Heart right ventricle (tissue), 16 donors: Measurements from ENCODE around the gene TMED7. TPM values are rescaled to one million over a fixed set of nuclear protein-coding genes. Genes with fewer than 3 reads are reported as not detected.
A peak's percentile ranks its signal among the peaks of the same experiment; 100 is the strongest.

Experiments used
- ATAC-seq, 8 donors: fragments of 200-7000 bp; cut with Tn5 transposase; one replicate each; pipeline ENCODE4 v1.9.1; 2020; ENCODE audit warnings: mild to moderate bottlenecking in 8 of 8, moderate library complexity in 8 of 8, moderate number of reproducible peaks in 1 of 8
- DNase-seq, 2 donors: peaks; one replicate each; pipeline ENCODE4 v3.0.0-alpha.2; 2020
- H3K27ac ChIP-seq, 10 donors: fragments of 200-600 bp; sonication (generic) in 2 of 10; one replicate each; pipeline versions ENCODE4 v1.5.0 to v1.8.0; 2020 to 2022; ENCODE audit warnings: mild to moderate bottlenecking in 3 of 10
- H3K27me3 ChIP-seq, 7 donors: fragments of 200-600 bp; one replicate each; pipeline ENCODE4 v1.8.0; 2021 to 2022; ENCODE audit warnings: mild to moderate bottlenecking in 2 of 7
- H3K36me3 ChIP-seq, 9 donors: fragments of 200-600 bp; sonication (generic) in 1 of 9; one replicate each; pipeline versions ENCODE4 v1.5.0 to v1.8.0; 2020 to 2022; ENCODE audit warnings: mild to moderate bottlenecking in 2 of 9
- H3K4me1 ChIP-seq, 9 donors: fragments of 200-600 bp; sonication (generic) in 1 of 9; one replicate each; pipeline versions ENCODE4 v1.5.0 to v1.8.0; 2020 to 2022; ENCODE audit warnings: mild to moderate bottlenecking in 4 of 9
- H3K4me3 ChIP-seq, 10 donors: fragments of 200-600 bp; sonication (generic) in 2 of 10; one replicate each; pipeline versions ENCODE4 v1.5.0 to v1.8.0; 2020 to 2022; ENCODE audit warnings: mild to moderate bottlenecking in 7 of 10, moderate library complexity in 2 of 10
- H3K9me3 ChIP-seq, 11 donors: fragments of 200-600 bp in 10 of 11; sonication (generic) in 2 of 11; one replicate each; pipeline versions ENCODE4 v1.5.0 to v1.8.0; 2013 to 2022; ENCODE audit warnings: mild to moderate bottlenecking in 2 of 11, control low read depth in 1 of 11, moderate library complexity in 1 of 11
- CTCF ChIP-seq, 9 donors: fragments of 200-600 bp; sonication (generic) in 2 of 9; IDR thresholded peaks; one replicate each; pipeline versions ENCODE4 v1.5.0 to v1.8.0; 2021 to 2022; ENCODE audit warnings: antibody characterized with exemption in 9 of 9, mild to moderate bottlenecking in 5 of 9, moderate library complexity in 1 of 9
- WGBS, 2 donors: extraction: QIAGEN DNeasy Blood & Tissue Kit; methylation state at CpG; one replicate each; pipeline ENCODE4 v1.1.7; 2013; ENCODE audit warnings: inconsistent platforms in 1 of 2; 5-methylcytosine and 5-hydroxymethylcytosine counted together
- intact Hi-C, 10 donors: fragments of 100-400 bp; cut with DNase I; formaldehyde crosslinking; loops; one replicate each; pipeline versions ENCODE4 v1.11.1 to v1.14.2; 2022
- polyA plus RNA-seq, 2 donors: library from polyadenylated mRNA; stranded (reverse); fragments of 200-250 nt; gene quantifications; one replicate each; pipeline ENCODE4 v1.2.3, GENCODE V29; 2013
- total RNA-seq, 10 donors: library from RNA; stranded (reverse); fragmentation: NEBNext Ultra II Directional in 3 of 10; extraction: Animal tissue kit (Norgen Biotek cat#: 25700) in 3 of 10; gene quantifications; one replicate each; pipeline versions ENCODE4 v1.2.1 to v1.2.4, GENCODE V29; 2021 to 2023
- donor health status: Arrhythmogenic right ventricular cardiomyopathy.
- donor health status: ischemic (EF 13 %, LVEDD 7.1; RV severe dilation, severe dysfunction).
- donor health status: healthy with polysubstance abuse.
- donor health status: DM: no; HTN: yes; CAD: no.
- donor health status: DM: no; HTN: no; CAD: no.
- donor health status: ischemic (EF 25% LVEDD 6.9; RV normal size, moderate dysfunction).
- donor health status: ischemic (EF 25% LVEDD 5.7; RV mildly dilated, moderate dysfunction).
- donor health status: healthy.
- donor health status: DM: yes; HTN: yes; CAD: no.
- donor health status: Ischemic cardiomyopathy.
- donor health status: ischemic (EF 35%, LVEDD 5.7; RV mildly dilated, moderate dysfunction).
- donor health status: nonischemic (EF 11% LVEDD 7.7; RV severe dilation, severe dysfunction).
- donor health status: DM: yes; HTN: yes; CAD: no.
- donor health status: PGD.
- donor health status: ischemic (EF 29% LVEDD 5.4; RV normal size, mild dysfunction).
- donor health status: nonischemic (EF 23%, LVEDD 6.1; RV moderate dilation, normal function).

TMED7 gene
- total and polyA plus RNA-seq, 12 donors = 15.8 to 100 (median 84.8) TPM

DNA sequence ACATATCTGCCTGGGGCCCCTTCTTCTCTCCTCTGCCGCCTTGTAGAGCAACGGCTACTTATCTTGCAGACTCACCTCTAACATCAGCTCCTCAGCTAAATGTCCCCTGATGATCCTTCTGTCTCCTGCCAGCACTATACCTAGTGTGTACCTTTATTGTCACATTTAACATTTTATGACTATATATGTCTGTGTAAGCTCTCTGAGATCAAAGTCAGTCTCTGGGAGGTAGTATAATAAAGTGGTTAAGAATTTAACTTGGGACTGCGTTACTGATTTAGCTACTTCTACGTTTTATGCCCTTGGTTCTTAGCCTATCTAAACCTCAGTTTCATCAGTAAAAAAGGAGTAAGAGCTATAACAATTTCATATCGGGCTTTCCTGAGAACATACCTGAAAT, 2.2 kb downstream of the TMED7 start:
- TF ChIP-seq CTCF (IDR thresholded peaks at IDR 0.05) = no peak
- H3K9me3 ChIP-seq = no peaks in the 10 kb centered on the region
- peaks cover 0 to 37% (median 12%) of the 10 kb centered on the region in 9 donors for H3K36me3 ChIP-seq
- DNase-seq (no peak), ATAC-seq (no peak)
- H3K27me3 ChIP-seq = no peaks in the 10 kb centered on the region
- H3K27ac ChIP-seq = peak overlapping the region in 4 of 10 donors; percentile 3 to 98 (median 10)
- peaks cover 0 to 51% (median 44%) of the 10 kb centered on the region in 9 donors for H3K4me1 ChIP-seq
- intact Hi-C loops = loop anchor here in 1 of 10 donors (10.0 kb wide), 1 partner anchor 79 kb away; the partner anchor contains the start of gene FEM1C
- peak overlapping the region in 6 of 10 donors; percentile 83 to 99 (median 94) for H3K4me3 ChIP-seq
- 33 to 35% methylated on average over 5 of the region's 5 CpGs for WGBS, 2 donors

GRCh38 chr5:115621365-115621900, 4.4 kb downstream of the TMED7 start:
- intact Hi-C loops = loop anchor here in 1 of 10 donors (10.0 kb wide), 1 partner anchor 77 kb away; the partner anchor contains the start of gene FEM1C

GRCh38 chr5:115616892-115617291, 8.9 kb downstream of the TMED7 start:
- H3K4me3 ChIP-seq = no peak overlapping the region
- H3K9me3 ChIP-seq = no peaks in the 10 kb centered on the region
- H3K27me3 ChIP-seq = no peaks in the 10 kb centered on the region
- peaks cover 0 to 96% (median 26%) of the 10 kb centered on the region in 9 donors for H3K36me3 ChIP-seq
- WGBS, 2 donors = 43 to 84% methylated on average over 1 of the region's 1 CpG
- no peak for ATAC-seq
- peaks cover 0 to 20% (median 8%) of the 10 kb centered on the region in 9 donors for H3K4me1 ChIP-seq
- no peak overlapping the region for H3K27ac ChIP-seq
- TF ChIP-seq CTCF (IDR thresholded peaks at IDR 0.05) = no peak
- DNase-seq = no peak
- intact Hi-C loops = no loop called here

More at GRCh38 chr5:115621365-115621900, 4.4 kb downstream of the TMED7 start:
- Histone ChIP-seq H3K4me1 (peaks cover 0 to 51% (median 41%) of the 10 kb centered on the region in 9 donors), H3K36me3 (peaks cover 0 to 59% (median 17%) of the 10 kb centered on the region in 9 donors), H3K27me3 (no peaks in the 10 kb centered on the region), H3K9me3 (no peaks in the 10 kb centered on the region), H3K27ac (no peak overlapping the region), H3K4me3 (no peak overlapping the region)
- ATAC-seq = no peak
- WGBS, 2 donors = 58 to 65% methylated on average over 4 of the region's 4 CpGs
- DNase-seq = no peak
- no peak for TF ChIP-seq CTCF (IDR thresholded peaks at IDR 0.05)

- Histone ChIP-seq H3K4me1 (peaks cover 0 to 15% (median 4%) of the 10 kb centered on the region in 9 donors), H3K27me3 (no peaks in the 10 kb centered on the region), H3K36me3 (peaks cover 0 to 98% (median 26%) of the 10 kb centered on the region in 9 donors), H3K27ac (no peak overlapping the region), H3K9me3 (no peaks in the 10 kb centered on the region), H3K4me3 (no peak overlapping the region)
- no peak for TF ChIP-seq CTCF (IDR thresholded peaks at IDR 0.05)
- intact Hi-C loops = no loop called here
- ATAC-seq (peak in 1 of 8 donors; percentile 46), DNase-seq (no peak)
Measured at GRCh38 chr5:115616472-115616871, 9.4 kb downstream of the TMED7 start.
